HepG2 (cell line): ENCODE measurements around the gene IMPDH2. TPM values are rescaled to one million over a fixed set of nuclear protein-coding genes. Genes with fewer than 3 reads are reported as not detected.
A peak's percentile ranks its signal among the peaks of the same experiment; 100 is the strongest.

Experiments used
- ATAC-seq: fragments of 200-7000 bp; cut with Tn5 transposase; 3 replicates; pipeline ENCODE4 v1.9.1; 2020; ENCODE audit warnings: mild to moderate bottlenecking, moderate library complexity
- BruUV-seq: library from RNA; stranded (reverse); fragments of 400-500 nt; replicated peaks from 2 replicates; lab custom pipeline; 2021; lab: Mats Ljungman, UMichigan
- CTCF ChIA-PET: fragments of 300-600 bp; formaldehyde crosslinking; extraction: SDS; loops from one replicate; lab custom pipeline; 2021; ENCODE audit warnings: low total read pairs, inconsistent platforms, low intra/inter-chr PET ratio; lab: Yijun Ruan, JAX
- POLR2A ChIA-PET: fragments of 350-600 bp; sonication (Branson Sonifier 250); formaldehyde crosslinking; loops from one replicate; lab custom pipeline; 2020; ENCODE audit warnings: antibody characterized with exemption, inconsistent platforms; lab: Yijun Ruan, JAX
- DNase-seq: peaks from one replicate; pipeline ENCODE4 v3.0.0-alpha.2; 2015; ENCODE audit warnings: low spot score
- FAIRE-seq: peaks from 3 replicates; lab custom pipeline; 2011; peaks lifted over from hg19 to GRCh38; lab: Jason Lieb, UNC
- H2AFZ ChIP-seq: one replicate; pipeline ENCODE4 v1.6.1; 2011; ENCODE audit warnings: low read length, inconsistent platforms
- H3K27ac ChIP-seq: fragments of 300-600 bp; 3 replicates; pipeline ENCODE4 v1.8.0; 2011; ENCODE audit warnings: mixed run types, mild to moderate bottlenecking, mixed read lengths, low read length, inconsistent platforms; ENCODE audit not compliant: insufficient read depth; ENCODE audit errors: extremely low read length
- H3K27me3 ChIP-seq, 2 experiments: fragments of 200-600 bp in 1 of 2; 2 replicates in 1 of 2; 3 replicates in 1 of 2; pipeline versions ENCODE4 v1.6.0 to v1.8.0; 2011; ENCODE audit warnings: low read length in 2 of 2, mild to moderate bottlenecking in 2 of 2, moderate library complexity in 2 of 2, inconsistent platforms in 1 of 2; ENCODE audit not compliant: insufficient read depth in 2 of 2, control insufficient read depth in 1 of 2
- H3K36me3 ChIP-seq, 2 experiments: fragments of 200-600 bp in 1 of 2; replicated peaks in 1 of 2; 2 replicates in 1 of 2; 3 replicates in 1 of 2; pipeline versions ENCODE4 v1.5.1 to v1.8.0; 2011; ENCODE audit warnings: low read length in 2 of 2, inconsistent platforms in 1 of 2; ENCODE audit not compliant: insufficient read depth in 2 of 2, control insufficient read depth in 1 of 2
- H3K4me1 ChIP-seq: 2 replicates; pipeline ENCODE4 v1.5.1; 2012; ENCODE audit warnings: low read length, inconsistent platforms; ENCODE audit not compliant: insufficient read depth
- H3K4me2 ChIP-seq: 2 replicates; pipeline ENCODE4 v1.6.0; 2011; ENCODE audit warnings: low read depth, low read length, inconsistent platforms
- H3K4me3 ChIP-seq, 3 experiments: fragments of 200-600 bp in 1 of 3; sonication (generic), shearing (Covaris generic) in 1 of 3; replicated peaks in 1 of 3; 2 replicates each; pipeline ENCODE4 v1.5.1; 2011 to 2016; ENCODE audit warnings: low read length in 3 of 3, inconsistent platforms in 2 of 3, low read depth in 2 of 3, mild to moderate bottlenecking in 2 of 3, control low read depth in 1 of 3, mixed read lengths in 1 of 3; ENCODE audit not compliant: insufficient read depth in 1 of 3
- H3K79me2 ChIP-seq: one replicate; pipeline ENCODE4 v1.6.1; 2011; ENCODE audit warnings: low read length, inconsistent platforms; ENCODE audit not compliant: insufficient read depth
- H3K9ac ChIP-seq: 2 replicates; pipeline ENCODE4 v1.6.0; 2011; ENCODE audit warnings: mild to moderate bottlenecking, low read depth, low read length, inconsistent platforms; ENCODE audit not compliant: insufficient read depth
- H3K9me3 ChIP-seq: 2 replicates; pipeline ENCODE4 v1.5.1; 2012; ENCODE audit warnings: mild to moderate bottlenecking, low read length
- H4K20me1 ChIP-seq: 2 replicates; pipeline ENCODE4 v1.6.0; 2011; ENCODE audit warnings: inconsistent platforms, mild to moderate bottlenecking, low read length, moderate library complexity; ENCODE audit not compliant: insufficient read depth
- CHD4 ChIP-seq: fragments of 200-600 bp; sonication (generic); IDR thresholded peaks from 2 replicates; pipeline ENCODE4 v1.7.0; 2017; ENCODE audit warnings: mild to moderate bottlenecking, low read length, borderline replicate concordance
- CREM ChIP-seq, 2 experiments: sonication (generic) in 1 of 2; formaldehyde crosslinking in 1 of 2; IDR thresholded peaks; 2 replicates each; pipeline versions ENCODE4 v1.4.0 to v1.6.1; 2016 to 2020; ENCODE audit warnings: antibody characterized with exemption in 1 of 2, mild to moderate bottlenecking in 1 of 2, missing genetic modification reagents in 1 of 2
- HNF1B ChIP-seq: sonication (generic); formaldehyde crosslinking; IDR thresholded peaks from 2 replicates; pipeline ENCODE4 v1.5.1; 2020; ENCODE audit warnings: mild to moderate bottlenecking, moderate library complexity, missing genetic modification reagents
- IKZF1 ChIP-seq: fragments of 450-650 bp; IDR thresholded peaks from 2 replicates; pipeline ENCODE4 v1.7.1; 2016
- KDM5A ChIP-seq: fragments of 200-600 bp; sonication (generic); IDR thresholded peaks from 2 replicates; pipeline ENCODE4 v1.7.0; 2018; ENCODE audit warnings: antibody characterized with exemption, mild to moderate bottlenecking, low read length, borderline replicate concordance
- KLF16 ChIP-seq, 2 experiments: sonication (generic) in 1 of 2; formaldehyde crosslinking in 1 of 2; IDR thresholded peaks; 2 replicates each; pipeline versions ENCODE4 v1.6.1 to v1.8.0; 2016 to 2023; ENCODE audit warnings: missing genetic modification reagents in 2 of 2, missing compliant biosample characterization in 1 of 2
- NR2C2 ChIP-seq: sonication (generic); formaldehyde crosslinking; IDR thresholded peaks from 2 replicates; pipeline ENCODE4 v1.4.0; 2020; ENCODE audit warnings: missing genetic modification reagents, mild to moderate bottlenecking, moderate library complexity, borderline replicate concordance
- SNAPC4 ChIP-seq: sonication (generic); formaldehyde crosslinking; IDR thresholded peaks from 2 replicates; pipeline ENCODE4 v1.4.0; 2020; ENCODE audit warnings: mild to moderate bottlenecking, missing genetic modification reagents
- ZNF230 ChIP-seq: sonication (generic); formaldehyde crosslinking; IDR thresholded peaks from 2 replicates; pipeline ENCODE4 v1.4.0; 2020; ENCODE audit warnings: mild to moderate bottlenecking, missing genetic modification reagents
- ZNF430 ChIP-seq: sonication (generic); formaldehyde crosslinking; IDR thresholded peaks from 2 replicates; pipeline ENCODE4 v1.9.0; 2021; ENCODE audit warnings: mild to moderate bottlenecking, missing genetic modification reagents
- ZNF558 ChIP-seq: sonication (generic); formaldehyde crosslinking; IDR thresholded peaks from 2 replicates; pipeline ENCODE4 v1.9.0; 2022; ENCODE audit warnings: mild to moderate bottlenecking, missing genetic modification reagents, borderline replicate concordance
- ZNF670 ChIP-seq: sonication (generic); formaldehyde crosslinking; IDR thresholded peaks from 2 replicates; pipeline ENCODE4 v1.8.0; 2022; ENCODE audit warnings: mild to moderate bottlenecking, missing genetic modification reagents, borderline replicate concordance
- ZNF839 ChIP-seq: sonication (generic); formaldehyde crosslinking; IDR thresholded peaks from 2 replicates; pipeline ENCODE4 v1.4.0; 2020; ENCODE audit warnings: missing genetic modification reagents, mild to moderate bottlenecking, borderline replicate concordance
- WGBS: methylation state at CpG from one replicate; pipeline ENCODE4 v1.1.6; 2017; ENCODE audit warnings: low lambda C conversion rate; 5-methylcytosine and 5-hydroxymethylcytosine counted together
- in situ Hi-C: cut with HindIII; loops from 2 replicates; pipeline ENCODE4 v1.10.0; 2017; ENCODE audit warnings: low pct_unique_long_range_greater_than_20kb; ENCODE audit not compliant: extremely low pct_ligation_motif_present
- intact Hi-C: fragments of 100-400 bp; cut with micrococcal nuclease; formaldehyde crosslinking; loops from one replicate; pipeline ENCODE4 v1.10.0; 2022; ENCODE audit not compliant: unreplicated experiment
- polyA plus RNA-seq, 8 experiments: library from polyadenylated mRNA; depleted of rRNA in 3 of 8; stranded (reverse) in 7 of 8; unstranded in 1 of 8; fragments of >200 nt; fragmentation: Illumina TruSeq in 4 of 8; extraction: Trizol in 4 of 8; gene quantifications; 2 replicates each; pipeline versions ENCODE4 v1.2.1 to v1.2.3, GENCODE V29; 2011 to 2016; ENCODE audit warnings: low read depth in 4 of 8, missing spikeins in 1 of 8, mixed read lengths in 1 of 8; ENCODE audit not compliant: insufficient read depth in 1 of 8
- total RNA-seq, 5 experiments: library from RNA; depleted of rRNA; stranded (reverse); fragments of >200 nt; fragmentation: Illumina TruSeq; extraction: Trizol; gene quantifications; 2 replicates each; pipeline ENCODE4 v1.2.3, GENCODE V29; 2016; ENCODE audit warnings: low read depth in 1 of 5
- TF ChIP-seq, protein P1 (sequence below): sonication (generic); formaldehyde crosslinking; IDR thresholded peaks from 2 replicates; pipeline ENCODE4 v1.4.0; 2020; ENCODE audit warnings: missing genetic modification reagents
- TF ChIP-seq, protein P2 (sequence below): sonication (generic); formaldehyde crosslinking; IDR thresholded peaks from 2 replicates; pipeline ENCODE4 v1.4.0; 2020; ENCODE audit warnings: missing genetic modification reagents

IMPDH2 gene
- total and polyA plus RNA-seq, 2 of the 13 experiments (the other 11 are each of a cell fraction or from before 2014, with no cell fraction given), result 248 to 260 TPM

DNA sequence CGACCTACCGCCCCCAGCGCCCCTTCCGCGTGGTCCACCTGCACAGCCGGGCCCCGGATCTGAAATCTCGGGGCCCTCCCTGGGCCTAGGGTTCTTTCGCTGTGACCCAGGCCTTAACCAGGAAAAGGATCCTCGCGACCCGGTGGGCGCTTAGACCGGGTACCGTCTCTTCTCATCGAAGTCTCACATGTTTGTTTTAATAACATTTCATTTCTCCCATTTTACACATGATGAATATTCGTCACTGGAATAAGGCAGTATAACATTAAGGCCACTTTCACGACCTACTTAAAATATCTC, 10.5 kb downstream of the IMPDH2 start:
- 2% methylated on average over 14 of the region's 18 CpGs for WGBS
- H3K27ac ChIP-seq, result peak overlapping the region; percentile 55
- BruUV-seq, result no TSS peak
- ChIA-PET CTCF (no interaction called here), POLR2A (interaction anchor here (2.0 to 11.1 kb wide), 3 partner anchors 9 to 75 kb away, joined by 10 to 280 read pairs (median 10); partner anchors contain the start of genes IMPDH2, QRICH1 and WDR6)
- H3K36me3 ChIP-seq, result peaks cover 11 to 28% of the 10 kb centered on the region in 2 experiments
- in situ Hi-C loops, result no loop called here
- H3K9me3 ChIP-seq, result no peaks in the 10 kb centered on the region
- FAIRE-seq, result no peak
- peaks cover 10% of the 10 kb centered on the region; the same call in 1 of the 2 replicates for H4K20me1 ChIP-seq
- H3K4me2 ChIP-seq, result peak overlapping the region; percentile 89
- peak overlapping the region; percentile 68 to 96 (median 84) for H3K4me3 ChIP-seq
- ATAC-seq, result no peak
- DNase-seq, result no peak
- peaks cover 27% of the 10 kb centered on the region for H3K79me2 ChIP-seq
- no peaks in the 10 kb centered on the region; a peak in 1 of 5 replicates for H3K27me3 ChIP-seq
- H3K9ac ChIP-seq, result peak overlapping the region; percentile 73
- intact Hi-C loops, result no loop called here
- H2AFZ ChIP-seq, result no peak overlapping the region
- H3K4me1 ChIP-seq, result peaks cover 33% of the 10 kb centered on the region
- TF ChIP-seq, protein P1, sequence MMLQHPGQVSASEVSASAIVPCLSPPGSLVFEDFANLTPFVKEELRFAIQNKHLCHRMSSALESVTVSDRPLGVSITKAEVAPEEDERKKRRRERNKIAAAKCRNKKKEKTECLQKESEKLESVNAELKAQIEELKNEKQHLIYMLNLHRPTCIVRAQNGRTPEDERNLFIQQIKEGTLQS (CRISPR knock-in tag), result no peak
- peak; percentile 6; the same call in 1 of the 2 replicates for TF ChIP-seq HNF1B (CRISPR knock-in tag)
- TF ChIP-seq CREM (IDR thresholded peaks at IDR 0.05), result 0 out of 2 replicates have a peak, but pooled peaks have one; percentile 14
- TF ChIP-seq CREM (CRISPR knock-in tag; IDR thresholded peaks at IDR 0.05), result no peak
- TF ChIP-seq IKZF1, result no peak
- TF ChIP-seq SNAPC4 (CRISPR knock-in tag), result peak; percentile 82; the same call in 1 of the 2 replicates
- peak; percentile 8; the same call in 1 of the 2 replicates for TF ChIP-seq KDM5A
- no peak for TF ChIP-seq CHD4
- TF ChIP-seq ZNF670 (CRISPR knock-in tag), result 0 out of 2 replicates have a peak, but pooled peaks have one; percentile 18
- TF ChIP-seq ZNF558 (CRISPR knock-in tag), result 0 out of 2 replicates have a peak, but pooled peaks have one; percentile 58
- TF ChIP-seq ZNF430 (CRISPR knock-in tag), result 0 out of 2 replicates have a peak, but pooled peaks have one; percentile 24
- TF ChIP-seq, protein P2, sequence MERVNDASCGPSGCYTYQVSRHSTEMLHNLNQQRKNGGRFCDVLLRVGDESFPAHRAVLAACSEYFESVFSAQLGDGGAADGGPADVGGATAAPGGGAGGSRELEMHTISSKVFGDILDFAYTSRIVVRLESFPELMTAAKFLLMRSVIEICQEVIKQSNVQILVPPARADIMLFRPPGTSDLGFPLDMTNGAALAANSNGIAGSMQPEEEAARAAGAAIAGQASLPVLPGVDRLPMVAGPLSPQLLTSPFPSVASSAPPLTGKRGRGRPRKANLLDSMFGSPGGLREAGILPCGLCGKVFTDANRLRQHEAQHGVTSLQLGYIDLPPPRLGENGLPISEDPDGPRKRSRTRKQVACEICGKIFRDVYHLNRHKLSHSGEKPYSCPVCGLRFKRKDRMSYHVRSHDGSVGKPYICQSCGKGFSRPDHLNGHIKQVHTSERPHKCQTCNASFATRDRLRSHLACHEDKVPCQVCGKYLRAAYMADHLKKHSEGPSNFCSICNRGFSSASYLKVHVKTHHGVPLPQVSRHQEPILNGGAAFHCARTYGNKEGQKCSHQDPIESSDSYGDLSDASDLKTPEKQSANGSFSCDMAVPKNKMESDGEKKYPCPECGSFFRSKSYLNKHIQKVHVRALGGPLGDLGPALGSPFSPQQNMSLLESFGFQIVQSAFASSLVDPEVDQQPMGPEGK (CRISPR knock-in tag), result no peak; the same call in 1 of the 2 replicates
- TF ChIP-seq KLF16 (CRISPR knock-in tag; IDR thresholded peaks at IDR 0.05), result 0 out of 4 replicates have a peak, but pooled peaks of 1 of the 2 experiments have one; percentile 27
- no peak for TF ChIP-seq ZNF230 (CRISPR knock-in tag)
- TF ChIP-seq NR2C2 (CRISPR knock-in tag), result peak; percentile 9; the same call in 1 of the 2 replicates
- no peak for TF ChIP-seq ZNF839 (CRISPR knock-in tag)
